ENCODE measurements around the gene ABCA10.

GRCh38 chr17:69269131-69269998, 40.7 kb upstream of the ABCA10 start:
- TF ChIP-seq CTCF (IDR thresholded peaks at IDR 0.05; ENCODE audit: control extremely low read depth in 1 of 3, insufficient read depth in 1 of 3, low read depth in 1 of 3, low read length in 3 of 3) (no peak), EZH2 (IDR thresholded peaks at IDR 0.05; ENCODE audit: low read depth, low read length, severe bottlenecking) (no peak), ATF3 (IDR thresholded peaks at IDR 0.05; ENCODE audit: insufficient read depth, low read depth, low read length) (no peak), POLR2AphosphoS5 (IDR thresholded peaks at IDR 0.05; ENCODE audit: low read depth, low read length) (no peak), POU5F1 (IDR thresholded peaks at IDR 0.05; ENCODE audit: low read depth, low read length) (no peak), RAD21 (IDR thresholded peaks at IDR 0.05 in 1 of 2, conservative IDR thresholded peaks at IDR 0.05 in 1 of 2; ENCODE audit: low read depth in 2 of 2, low read length in 2 of 2) (no peak)
